Keratinocyte (primary cell): ENCODE measurements around the gene PYDC1. TPM values are rescaled to one million over a fixed set of nuclear protein-coding genes. Genes with fewer than 3 reads are reported as not detected.

Experiments used
- DNase-seq: peaks from one replicate; pipeline ENCODE4 v3.0.0-alpha.2; 2011; ENCODE audit warnings: low read depth, missing footprints, low spot score
- FAIRE-seq: peaks from 2 replicates; lab custom pipeline; 2011; peaks lifted over from hg19 to GRCh38; lab: Jason Lieb, UNC
- H2AFZ ChIP-seq: 2 replicates; pipeline ENCODE4 v1.6.0; 2012; ENCODE audit warnings: low read length, control low read depth, inconsistent platforms; ENCODE audit not compliant: control insufficient read depth
- H3K27ac ChIP-seq: 2 replicates; pipeline ENCODE4 v1.5.1; 2011; ENCODE audit warnings: low read length; ENCODE audit not compliant: control insufficient read depth, insufficient read depth
- H3K27me3 ChIP-seq: 3 replicates; pipeline ENCODE4 v1.6.0; 2011; ENCODE audit warnings: low read length; ENCODE audit not compliant: control insufficient read depth, insufficient read depth; ENCODE audit errors: extremely low read depth
- H3K36me3 ChIP-seq, 2 experiments: 2 replicates in 1 of 2; 3 replicates in 1 of 2; pipeline ENCODE4 v1.5.1; 2011; ENCODE audit warnings: low read length in 2 of 2, mild to moderate bottlenecking in 1 of 2; ENCODE audit not compliant: control insufficient read depth in 2 of 2, insufficient read depth in 2 of 2; ENCODE audit errors: extremely low read depth in 1 of 2
- H3K4me1 ChIP-seq: 3 replicates; pipeline ENCODE4 v1.5.1; 2011; ENCODE audit warnings: low read length; ENCODE audit not compliant: control insufficient read depth, insufficient read depth; ENCODE audit errors: extremely low read depth
- H3K4me2 ChIP-seq: 3 replicates; pipeline ENCODE4 v1.6.0; 2011; ENCODE audit warnings: low read depth, low read length; ENCODE audit not compliant: control insufficient read depth, insufficient read depth; ENCODE audit errors: extremely low read depth
- H3K4me3 ChIP-seq, 3 experiments: fragments of 200-600 bp in 1 of 3; sonication (generic) in 1 of 3; 2 replicates in 2 of 3; 3 replicates in 1 of 3; pipeline ENCODE4 v1.5.1; 2011 to 2016; ENCODE audit warnings: low read length in 3 of 3, mild to moderate bottlenecking in 3 of 3, control low read depth in 2 of 3, inconsistent platforms in 1 of 3, low read depth in 1 of 3, mixed read lengths in 1 of 3, mixed run types in 1 of 3, moderate library complexity in 1 of 3; ENCODE audit not compliant: control insufficient read depth in 2 of 3, insufficient read depth in 2 of 3; ENCODE audit errors: extremely low read depth in 1 of 3
- H3K79me2 ChIP-seq: 2 replicates; pipeline ENCODE4 v1.6.0; 2012; ENCODE audit warnings: low read length; ENCODE audit not compliant: control insufficient read depth, insufficient read depth
- H3K9ac ChIP-seq: 3 replicates; pipeline ENCODE4 v1.6.0; 2011; ENCODE audit warnings: low read length; ENCODE audit not compliant: control insufficient read depth, insufficient read depth; ENCODE audit errors: extremely low read depth
- H3K9me1 ChIP-seq: 3 replicates; pipeline ENCODE4 v1.6.0; 2011; ENCODE audit warnings: low read length; ENCODE audit not compliant: control insufficient read depth, insufficient read depth; ENCODE audit errors: extremely low read depth
- H3K9me3 ChIP-seq: 2 replicates; pipeline ENCODE4 v1.5.1; 2012; ENCODE audit warnings: low read depth, low read length; ENCODE audit not compliant: control insufficient read depth
- H4K20me1 ChIP-seq: 3 replicates; pipeline ENCODE4 v1.6.0; 2011; ENCODE audit warnings: low read length; ENCODE audit not compliant: control insufficient read depth, insufficient read depth; ENCODE audit errors: extremely low read depth
- EZH2 ChIP-seq: IDR thresholded peaks from one replicate; pipeline ENCODE4 v1.6.1; 2012; ENCODE audit warnings: inconsistent platforms, mild to moderate bottlenecking, low read length, moderate library complexity
- dilution Hi-C: fragments of 300-500 bp; cut with MboI; formaldehyde crosslinking; loops from one replicate; pipeline ENCODE4 v1.7.0; 2020; ENCODE audit warnings: low sequenced_read_pairs; ENCODE audit not compliant: extremely low pct_ligation_motif_present
- polyA plus RNA-seq, 5 experiments: library from polyadenylated mRNA; depleted of rRNA in 3 of 5; stranded (reverse) in 3 of 5; stranded (forward) in 1 of 5; unstranded in 1 of 5; fragments of >200 nt; gene quantifications; 1 replicate in 1 of 5; 2 replicates in 3 of 5; 3 replicates in 1 of 5; pipeline versions ENCODE4 v1.2.1 to v1.2.3, GENCODE V29; 2011 to 2012; ENCODE audit warnings: missing spikeins in 2 of 5, low read depth in 1 of 5, low replicate concordance in 1 of 5
- TF ChIP-seq, protein P1 (sequence below), 3 experiments: IDR thresholded peaks in 1 of 3; conservative IDR thresholded peaks in 1 of 3; optimal IDR thresholded peaks in 1 of 3; 2 replicates in 2 of 3; 3 replicates in 1 of 3; pipeline versions ENCODE3 to v1.5.1; 2011; ENCODE audit warnings: low read length in 3 of 3, mild to moderate bottlenecking in 3 of 3, moderate library complexity in 2 of 3, control low read depth in 1 of 3, inconsistent platforms in 1 of 3; ENCODE audit not compliant: insufficient read depth in 2 of 3; ENCODE audit errors: extremely low read depth in 1 of 3

PYDC1 gene
- polyA plus RNA-seq, 1 donor (not counting 4 experiments of a cell fraction or from before 2014, with no cell fraction given) = not detected

DNA sequence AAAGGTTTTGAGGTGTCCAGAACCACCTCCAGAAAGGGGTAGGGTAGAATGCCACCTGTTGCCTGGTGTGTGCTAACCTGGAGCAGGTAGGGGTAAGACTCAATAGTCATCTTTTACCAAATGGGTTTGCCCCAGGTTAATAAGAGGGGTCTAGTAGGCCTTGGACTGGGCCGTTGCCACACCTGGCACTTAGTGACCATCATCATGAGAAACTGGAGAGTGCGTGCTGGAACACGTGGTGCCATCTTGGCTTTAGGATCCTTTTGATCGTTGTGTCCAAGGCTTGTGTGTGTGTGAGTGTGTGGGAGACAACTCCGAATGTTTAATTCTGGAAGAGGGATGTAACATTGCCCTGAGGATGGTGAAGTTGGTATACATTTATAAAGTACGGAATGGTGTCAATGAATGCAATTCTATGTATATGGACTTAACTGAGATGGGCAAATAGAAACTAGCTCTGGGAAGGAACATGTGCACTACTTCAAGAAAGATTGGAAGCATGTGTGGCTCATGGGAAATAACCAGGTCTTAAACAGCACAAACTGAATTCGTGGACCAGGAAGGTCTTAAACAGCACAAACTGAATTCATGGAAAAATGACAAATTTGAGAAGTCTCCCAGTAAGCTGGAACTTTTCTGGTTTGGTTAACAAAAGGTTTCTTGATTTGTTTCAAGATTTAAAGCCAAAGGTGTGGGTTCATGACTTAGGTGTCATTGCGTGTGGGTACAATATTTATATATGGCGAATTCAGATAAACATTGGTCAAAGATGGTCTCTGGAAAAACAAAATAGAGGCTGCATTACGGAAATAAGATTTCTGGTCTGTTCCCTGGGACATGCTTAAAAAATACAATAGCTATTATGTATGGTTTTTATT lies 29.8 kb downstream of the PYDC1 start:
- peaks cover 69% of the 10 kb centered on the region for H3K79me2 ChIP-seq
- no peak for FAIRE-seq
- H3K4me2 ChIP-seq = no peak overlapping the region
- H4K20me1 ChIP-seq = peaks cover 46% of the 10 kb centered on the region
- no peak overlapping the region for H3K27ac ChIP-seq
- no peak overlapping the region for H2AFZ ChIP-seq
- no peaks in the 10 kb centered on the region for H3K9me3 ChIP-seq
- peaks cover 6% of the 10 kb centered on the region for H3K9me1 ChIP-seq
- dilution Hi-C loops = no loop called here
- no peaks in the 10 kb centered on the region for H3K27me3 ChIP-seq
- H3K9ac ChIP-seq = no peak overlapping the region
- H3K4me3 ChIP-seq = no peak overlapping the region
- TF ChIP-seq, protein P1, sequence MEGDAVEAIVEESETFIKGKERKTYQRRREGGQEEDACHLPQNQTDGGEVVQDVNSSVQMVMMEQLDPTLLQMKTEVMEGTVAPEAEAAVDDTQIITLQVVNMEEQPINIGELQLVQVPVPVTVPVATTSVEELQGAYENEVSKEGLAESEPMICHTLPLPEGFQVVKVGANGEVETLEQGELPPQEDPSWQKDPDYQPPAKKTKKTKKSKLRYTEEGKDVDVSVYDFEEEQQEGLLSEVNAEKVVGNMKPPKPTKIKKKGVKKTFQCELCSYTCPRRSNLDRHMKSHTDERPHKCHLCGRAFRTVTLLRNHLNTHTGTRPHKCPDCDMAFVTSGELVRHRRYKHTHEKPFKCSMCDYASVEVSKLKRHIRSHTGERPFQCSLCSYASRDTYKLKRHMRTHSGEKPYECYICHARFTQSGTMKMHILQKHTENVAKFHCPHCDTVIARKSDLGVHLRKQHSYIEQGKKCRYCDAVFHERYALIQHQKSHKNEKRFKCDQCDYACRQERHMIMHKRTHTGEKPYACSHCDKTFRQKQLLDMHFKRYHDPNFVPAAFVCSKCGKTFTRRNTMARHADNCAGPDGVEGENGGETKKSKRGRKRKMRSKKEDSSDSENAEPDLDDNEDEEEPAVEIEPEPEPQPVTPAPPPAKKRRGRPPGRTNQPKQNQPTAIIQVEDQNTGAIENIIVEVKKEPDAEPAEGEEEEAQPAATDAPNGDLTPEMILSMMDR (optimal IDR thresholded peaks at IDR 0.05 in 1 of 3, IDR thresholded peaks at IDR 0.05 in 1 of 3, conservative IDR thresholded peaks at IDR 0.05 in 1 of 3; ENCODE audit: extremely low read depth in 1 of 3, insufficient read depth in 2 of 3, low read length in 3 of 3) = no peak
- TF ChIP-seq EZH2 = no peak
- no peak for DNase-seq
- peaks cover 10% of the 10 kb centered on the region for H3K4me1 ChIP-seq
- peaks cover 62 to 95% of the 10 kb centered on the region in 2 experiments for H3K36me3 ChIP-seq

DNA sequence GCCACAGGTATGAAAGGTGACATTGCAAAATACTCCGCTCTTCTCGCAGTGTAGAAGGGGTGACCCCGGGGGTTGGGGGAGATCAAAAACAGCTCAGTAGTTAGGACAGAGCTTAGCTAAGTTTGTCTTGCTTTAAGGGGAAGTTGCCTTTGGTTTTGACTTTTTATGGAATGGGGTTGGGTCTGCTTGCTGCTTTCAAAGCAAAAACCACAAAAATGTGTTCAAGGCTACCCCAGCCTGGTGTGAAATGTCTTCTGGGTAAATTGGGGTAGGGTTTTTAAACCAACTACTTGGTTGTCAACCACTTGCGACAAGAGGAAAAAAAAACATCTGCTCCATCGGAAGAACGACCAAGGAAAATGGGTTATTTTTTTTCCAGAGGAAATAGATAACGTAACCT lies 30.8 kb downstream of the PYDC1 start:
- peaks cover 16% of the 10 kb centered on the region for H3K4me1 ChIP-seq

More for the DNA sequence above, 30.8 kb downstream of the PYDC1 start:
- Histone ChIP-seq H3K9ac (no peak overlapping the region), H4K20me1 (peaks cover 54% of the 10 kb centered on the region), H3K27ac (no peak overlapping the region), H3K9me3 (no peaks in the 10 kb centered on the region), H3K4me3 (no peak overlapping the region), H3K9me1 (peaks cover 6% of the 10 kb centered on the region), H3K4me2 (no peak overlapping the region), H3K79me2 (peaks cover 77% of the 10 kb centered on the region), H3K27me3 (no peaks in the 10 kb centered on the region), H2AFZ (no peak overlapping the region), H3K36me3 (peaks cover 55 to 91% of the 10 kb centered on the region in 2 experiments)
- no peak for FAIRE-seq
- TF ChIP-seq, protein P1 (optimal IDR thresholded peaks at IDR 0.05 in 1 of 3, IDR thresholded peaks at IDR 0.05 in 1 of 3, conservative IDR thresholded peaks at IDR 0.05 in 1 of 3; ENCODE audit: extremely low read depth in 1 of 3, insufficient read depth in 2 of 3, low read length in 3 of 3) = no peak
- TF ChIP-seq EZH2 = no peak
- no peak for DNase-seq
- dilution Hi-C loops = no loop called here
